T-cell (primary cell): ENCODE measurements around the gene LINC00237. TPM values are rescaled to one million over a fixed set of nuclear protein-coding genes. Genes with fewer than 3 reads are reported as not detected.
A peak's percentile ranks its signal among the peaks of the same experiment; 100 is the strongest.

Source experiments
- ATAC-seq, 4 experiments: fragments of 200-7000 bp in 3 of 4; fragments of 150-1000 bp in 1 of 4; cut with Tn5 transposase; replicated peaks in 1 of 4; 1 replicate in 3 of 4; 2 replicates in 1 of 4; pipeline ENCODE4 v1.10.0; 2021; ENCODE audit warnings: moderate library complexity in 3 of 4, mild to moderate bottlenecking in 2 of 4, moderate number of reproducible peaks in 1 of 4
- CTCF ChIA-PET, 2 donors: fragments of 300-600 bp; sonication (Branson Sonifier 250); formaldehyde crosslinking; loops; one replicate each; lab custom pipeline; 2022; ENCODE audit warnings: antibody characterized with exemption in 2 of 2; lab: Charles Lee
- POLR2A ChIA-PET, 2 donors: fragments of 300-600 bp; sonication (Branson Sonifier 250); formaldehyde crosslinking; loops; one replicate each; lab custom pipeline; 2022; ENCODE audit warnings: antibody characterized with exemption in 2 of 2; lab: Charles Lee
- DNase-seq, 35 experiments: peaks; one replicate each; pipeline versions ENCODE4 v3.0.0 to v3.0.0-alpha.2; 2013 to 2023
- H3K27ac ChIP-seq: one replicate; pipeline ENCODE4 v1.5.1; 2013; ENCODE audit warnings: low read length
- H3K27me3 ChIP-seq, 2 experiments: replicated peaks in 1 of 2; 1 replicate in 1 of 2; 2 replicates in 1 of 2; pipeline versions ENCODE4 v1.6.1 to v1.7.0; 2013; ENCODE audit warnings: low read length in 1 of 2, mixed read lengths in 1 of 2; ENCODE audit not compliant: control insufficient read depth in 2 of 2, insufficient read depth in 2 of 2; ENCODE audit errors: extremely low read depth in 1 of 2
- H3K36me3 ChIP-seq, 2 donors: 1 replicate in 1 of 2; 2 replicates in 1 of 2; pipeline versions ENCODE4 v1.6.1 to v1.7.0; 2013; ENCODE audit warnings: low read length in 1 of 2; ENCODE audit not compliant: control insufficient read depth in 2 of 2, insufficient read depth in 1 of 2; ENCODE audit errors: extremely low read depth in 1 of 2
- H3K4me1 ChIP-seq, 2 experiments: 1 replicate in 1 of 2; 2 replicates in 1 of 2; pipeline versions ENCODE4 v1.6.1 to v1.7.0; 2013; ENCODE audit warnings: low read length in 2 of 2, mixed read lengths in 1 of 2; ENCODE audit not compliant: insufficient read depth in 2 of 2, control insufficient read depth in 1 of 2; ENCODE audit errors: extremely low read depth in 1 of 2
- H3K4me3 ChIP-seq, 2 donors: 1 replicate in 1 of 2; 2 replicates in 1 of 2; pipeline versions ENCODE4 v1.5.1 to v1.7.0; 2013; ENCODE audit warnings: mild to moderate bottlenecking in 2 of 2, low read length in 1 of 2, moderate library complexity in 1 of 2; ENCODE audit not compliant: control insufficient read depth in 1 of 2; ENCODE audit errors: extremely low read depth in 1 of 2
- H3K9me3 ChIP-seq: 2 replicates; pipeline ENCODE4 v1.7.0; 2013
- H3K27ac Mint-ChIP-seq, 2 donors: one replicate each; pipeline ENCODE4 v1.8.0; 2020 to 2021; ENCODE audit warnings: mild to moderate bottlenecking in 2 of 2, mixed read lengths in 2 of 2
- H3K27me3 Mint-ChIP-seq, 2 donors: one replicate each; pipeline ENCODE4 v1.8.0; 2021 to 2022; ENCODE audit warnings: mixed read lengths in 2 of 2
- H3K36me3 Mint-ChIP-seq: one replicate; pipeline ENCODE4 v1.8.0; 2021; ENCODE audit warnings: mixed read lengths
- H3K4me1 Mint-ChIP-seq, 3 donors: one replicate each; pipeline ENCODE4 v1.8.0; 2020 to 2022; ENCODE audit warnings: mixed read lengths in 3 of 3, mild to moderate bottlenecking in 1 of 3
- H3K4me3 Mint-ChIP-seq, 3 donors: one replicate each; pipeline ENCODE4 v1.8.0; 2020 to 2022; ENCODE audit warnings: mild to moderate bottlenecking in 3 of 3, mixed read lengths in 3 of 3, moderate library complexity in 3 of 3
- H3K9me3 Mint-ChIP-seq, 3 donors: one replicate each; pipeline ENCODE4 v1.8.0; 2020 to 2022; ENCODE audit warnings: mixed read lengths in 3 of 3
- WGBS: methylation state at CpG from one replicate; pipeline ENCODE4 v1.1.5; 2013; ENCODE audit warnings: missing lambda C conversion rate; ENCODE audit not compliant: insufficient coverage; 5-methylcytosine and 5-hydroxymethylcytosine counted together
- total RNA-seq, 35 experiments: library from RNA in 6 of 35; stranded (reverse) in 6 of 35; fragments of 120-200 nt in 1 of 35; gene quantifications; one replicate each; pipeline versions ENCODE4 v1.2.1 to v1.2.4 and lab custom pipeline; 2013 to 2026

The LINC00237 gene
- total RNA-seq, 5 donors from 2014 or later (not counting 1 experiment from before 2014, with no cell fraction given) = not detected

DNA sequence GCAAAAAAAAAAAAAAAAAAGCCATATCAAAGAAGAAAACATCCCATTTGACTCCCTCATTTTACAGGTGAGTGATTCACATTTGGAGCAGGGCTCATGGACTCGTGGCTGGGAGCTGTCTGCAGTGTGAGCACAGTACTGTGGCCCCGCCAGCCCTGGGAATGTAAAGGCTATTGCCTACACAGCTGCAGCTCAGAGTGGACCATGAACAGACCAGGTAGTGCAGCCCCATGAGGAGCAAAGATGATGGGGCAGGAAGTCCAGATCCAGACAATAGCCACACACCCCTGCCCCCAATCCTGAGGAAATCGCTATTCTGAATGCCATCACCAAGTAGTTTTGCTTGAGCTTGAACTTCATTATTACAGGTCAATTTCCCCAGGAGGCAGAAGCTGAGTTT lies 55.4 kb downstream of the LINC00237 start:
- H3K27ac ChIP-seq = no peak overlapping the region
- ChIA-PET CTCF (interaction anchor here (0.6 to 0.7 kb wide), 2 partner anchors 34 to 344 kb away, joined by 3 to 6 read pairs; no protein-coding TSS in a partner anchor), POLR2A (no interaction called here)
- no peaks in the 10 kb centered on the region for H3K9me3 Mint-ChIP-seq
- H3K36me3 Mint-ChIP-seq = no peaks in the 10 kb centered on the region
- ATAC-seq = no peak
- no peak overlapping the region for H3K27ac Mint-ChIP-seq
- DNase-seq = no peak
- H3K9me3 ChIP-seq = no peaks in the 10 kb centered on the region
- H3K27me3 Mint-ChIP-seq = peaks cover 24 to 53% of the 10 kb centered on the region in 2 donors
- H3K4me3 Mint-ChIP-seq = no peak overlapping the region
- peaks cover 3 to 24% of the 10 kb centered on the region in 2 experiments for H3K27me3 ChIP-seq
- H3K36me3 ChIP-seq = no peaks in the 10 kb centered on the region
- H3K4me3 ChIP-seq = no peak overlapping the region
- H3K4me1 Mint-ChIP-seq = no peaks in the 10 kb centered on the region
- 84% methylated on average over 3 of the region's 3 CpGs for WGBS
- no peaks in the 10 kb centered on the region for H3K4me1 ChIP-seq

DNA sequence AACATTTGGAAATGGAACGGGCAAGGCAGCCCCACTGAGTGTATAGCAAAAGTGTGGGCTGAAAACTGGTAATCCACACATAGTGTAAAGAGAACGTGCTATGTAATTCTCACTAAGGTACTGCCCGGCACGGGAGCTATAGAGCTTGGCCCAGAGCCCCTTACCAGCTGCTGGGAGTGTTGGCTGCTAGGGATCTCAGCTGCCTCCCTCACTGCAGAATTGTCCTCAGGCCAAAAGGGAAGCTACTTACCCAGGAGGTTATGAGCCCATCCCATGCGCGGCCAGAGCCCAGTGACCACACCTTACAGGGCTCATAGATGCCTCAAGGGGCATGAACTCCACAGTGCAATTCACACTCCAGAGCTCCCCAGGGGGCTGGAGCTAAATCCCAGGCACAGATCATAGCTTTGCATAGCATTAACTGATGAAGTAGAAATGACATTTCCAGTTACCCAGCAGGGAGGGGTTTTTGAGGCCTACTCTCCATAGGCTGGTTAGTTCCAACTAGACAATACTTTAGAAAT lies 56.8 kb downstream of the LINC00237 start:
- Mint-ChIP-seq H3K4me1 (no peaks in the 10 kb centered on the region), H3K9me3 (no peaks in the 10 kb centered on the region), H3K4me3 (no peak overlapping the region), H3K36me3 (no peaks in the 10 kb centered on the region), H3K27ac (no peak overlapping the region), H3K27me3 (peaks cover 26 to 54% of the 10 kb centered on the region in 2 donors)
- DNase-seq (no peak), ATAC-seq (no peak)
- no peak overlapping the region for H3K27ac ChIP-seq
- ChIA-PET CTCF (interaction anchor here in 1 of 2 donors (0.6 kb wide), 1 partner anchor 17 kb away, joined by 3 read pairs; no protein-coding TSS in a partner anchor), POLR2A (no interaction called here)
- 89% methylated on average over 5 of the region's 6 CpGs for WGBS
- no peaks in the 10 kb centered on the region for H3K9me3 ChIP-seq
- H3K27me3 ChIP-seq = peaks cover 0 to 24% of the 10 kb centered on the region in 2 experiments
- no peaks in the 10 kb centered on the region for H3K4me1 ChIP-seq
- no peaks in the 10 kb centered on the region for H3K36me3 ChIP-seq
- H3K4me3 ChIP-seq = no peak overlapping the region

DNA sequence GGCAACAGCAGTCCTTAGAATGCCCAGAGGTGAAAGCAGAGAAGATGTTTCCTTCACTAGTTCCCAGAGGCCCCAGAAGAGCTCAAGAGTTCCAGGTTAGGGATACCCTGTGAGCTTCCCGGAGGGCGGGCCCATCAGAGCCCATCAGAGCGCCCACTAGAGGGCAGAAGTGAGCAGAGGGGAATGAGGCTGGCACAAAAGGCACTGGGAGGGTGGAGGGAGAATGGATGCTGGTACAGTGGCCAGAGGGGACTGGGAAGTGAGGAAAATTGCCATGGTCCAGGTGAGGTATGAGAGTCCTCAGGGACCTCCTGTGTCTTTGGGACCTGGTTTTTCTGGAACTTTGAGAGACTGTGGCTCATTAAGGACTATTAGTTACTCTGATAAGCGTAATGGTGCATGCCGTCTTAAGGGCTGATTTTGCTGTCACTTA lies 57.3 kb downstream of the LINC00237 start:
- ATAC-seq (peak; percentile 32 to 49 (median 46)), DNase-seq (peak in 27 of 35 experiments; percentile 3 to 68 (median 30))
- H3K9me3 Mint-ChIP-seq = no peaks in the 10 kb centered on the region
- peaks cover 27 to 53% of the 10 kb centered on the region in 2 donors for H3K27me3 Mint-ChIP-seq
- CTCF ChIA-PET = interaction anchor here in 1 of 2 donors (0.5 to 0.8 kb wide), 2 partner anchors 25 to 71 kb away, joined by 4 to 6 read pairs; no protein-coding TSS in a partner anchor
- 67% methylated on average over 1 of the region's 5 CpGs for WGBS
- Histone ChIP-seq H3K9me3 (no peaks in the 10 kb centered on the region), H3K4me3 (no peak overlapping the region), H3K36me3 (no peaks in the 10 kb centered on the region), H3K27ac (no peak overlapping the region), H3K27me3 (peaks cover 0 to 28% of the 10 kb centered on the region in 2 experiments), H3K4me1 (no peaks in the 10 kb centered on the region)
- no peaks in the 10 kb centered on the region for H3K4me1 Mint-ChIP-seq
- H3K4me3 Mint-ChIP-seq = no peak overlapping the region
- POLR2A ChIA-PET = no interaction called here
- H3K36me3 Mint-ChIP-seq = no peaks in the 10 kb centered on the region
- H3K27ac Mint-ChIP-seq = no peak overlapping the region

DNA sequence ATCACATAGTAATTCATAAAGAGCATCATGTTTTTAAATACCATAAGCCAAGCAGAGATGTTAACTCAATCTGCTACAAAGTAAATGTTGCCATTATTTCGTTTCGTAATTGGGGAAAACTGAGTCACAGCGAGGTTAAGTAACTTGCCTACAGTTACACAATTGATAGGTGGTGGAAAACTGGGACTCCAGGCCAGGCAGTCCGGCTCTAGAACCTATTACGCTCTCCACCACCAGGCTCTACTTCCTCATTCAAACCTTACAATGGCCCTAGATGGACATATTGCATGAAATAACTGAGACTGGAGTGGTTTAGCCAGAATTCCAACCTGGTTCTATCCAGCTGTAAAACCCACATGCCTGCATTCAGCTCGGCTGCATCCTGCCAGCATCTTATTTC lies 58.2 kb downstream of the LINC00237 start:
- Mint-ChIP-seq H3K27ac (no peak overlapping the region), H3K9me3 (no peaks in the 10 kb centered on the region), H3K4me1 (no peaks in the 10 kb centered on the region), H3K27me3 (peaks cover 26 to 49% of the 10 kb centered on the region in 2 donors), H3K36me3 (no peaks in the 10 kb centered on the region), H3K4me3 (no peak overlapping the region)
- H3K4me3 ChIP-seq = no peak overlapping the region
- H3K27me3 ChIP-seq = peaks cover 0 to 28% of the 10 kb centered on the region in 2 experiments
- no peaks in the 10 kb centered on the region for H3K36me3 ChIP-seq
- DNase-seq (no peak), ATAC-seq (no peak)
- ChIA-PET POLR2A (no interaction called here), CTCF (no interaction called here)
- no peaks in the 10 kb centered on the region for H3K4me1 ChIP-seq
- WGBS = 40% methylated on average over 1 of the region's 6 CpGs
- no peaks in the 10 kb centered on the region for H3K9me3 ChIP-seq
- no peak overlapping the region for H3K27ac ChIP-seq

DNA sequence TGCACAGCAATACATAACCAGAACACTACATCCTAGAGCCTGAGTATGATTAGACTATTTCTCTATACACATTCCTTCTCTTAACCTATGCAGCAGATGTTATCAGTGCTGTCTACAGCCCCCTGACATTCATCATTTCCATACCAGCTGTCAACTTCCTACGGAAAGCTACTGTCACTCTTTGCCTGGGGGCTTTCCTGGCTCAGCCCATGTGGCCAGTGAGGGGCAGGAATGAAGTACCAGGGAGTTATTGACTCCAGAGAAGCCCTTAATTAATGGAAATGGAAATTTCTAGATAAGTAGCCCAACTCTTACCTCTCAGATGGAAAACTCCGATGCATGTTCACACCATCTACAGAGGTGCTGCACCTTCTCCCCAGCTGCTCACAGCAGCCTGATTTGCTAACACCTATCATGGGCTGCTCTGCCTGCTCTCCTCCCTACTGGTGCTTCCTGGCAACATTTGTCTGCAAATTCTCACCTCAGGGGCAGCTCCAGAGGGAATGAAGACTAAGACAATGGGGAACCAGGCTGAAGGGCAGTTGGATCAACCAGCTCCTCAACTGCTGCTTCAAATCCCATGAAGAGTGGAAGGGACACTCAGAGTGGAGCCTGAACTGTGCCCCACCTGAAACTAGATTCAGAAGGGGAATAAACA lies 59.6 kb downstream of the LINC00237 start:
- Mint-ChIP-seq H3K36me3 (no peaks in the 10 kb centered on the region), H3K27ac (no peak overlapping the region), H3K27me3 (peaks cover 17 to 38% of the 10 kb centered on the region in 2 donors), H3K4me1 (no peaks in the 10 kb centered on the region), H3K9me3 (no peaks in the 10 kb centered on the region), H3K4me3 (no peak overlapping the region)
- CTCF ChIA-PET = interaction anchor here (0.7 kb wide), 2 partner anchors 192 to 205 kb away, joined by 3 to 4 read pairs; no protein-coding TSS in a partner anchor
- H3K27ac ChIP-seq = no peak overlapping the region
- POLR2A ChIA-PET = no interaction called here
- WGBS = 20% methylated on average over 1 of the region's 2 CpGs
- peaks cover 0 to 16% of the 10 kb centered on the region in 2 experiments for H3K27me3 ChIP-seq
- ATAC-seq = no peak
- DNase-seq = no peak
- no peaks in the 10 kb centered on the region for H3K9me3 ChIP-seq
- H3K4me1 ChIP-seq = no peaks in the 10 kb centered on the region
- no peaks in the 10 kb centered on the region for H3K36me3 ChIP-seq
- no peak overlapping the region for H3K4me3 ChIP-seq
